GM23248 (cell line): ENCODE measurements around the gene MFAP4.

Source experiments
- EZH2 ChIP-seq: fragments of 200-600 bp; sonication (generic); IDR thresholded peaks from 2 replicates; pipeline ENCODE4 v1.6.1; 2018; ENCODE audit warnings: antibody characterized with exemption, mild to moderate bottlenecking; ENCODE audit not compliant: insufficient read depth, poor library complexity, severe bottlenecking
- EZH2phosphoT487 ChIP-seq: fragments of 200-600 bp; sonication (generic); IDR thresholded peaks from 2 replicates; pipeline ENCODE4 v1.6.1; 2018; ENCODE audit warnings: antibody characterized with exemption, moderate library complexity, mild to moderate bottlenecking, low read depth; ENCODE audit not compliant: insufficient read depth

DNA sequence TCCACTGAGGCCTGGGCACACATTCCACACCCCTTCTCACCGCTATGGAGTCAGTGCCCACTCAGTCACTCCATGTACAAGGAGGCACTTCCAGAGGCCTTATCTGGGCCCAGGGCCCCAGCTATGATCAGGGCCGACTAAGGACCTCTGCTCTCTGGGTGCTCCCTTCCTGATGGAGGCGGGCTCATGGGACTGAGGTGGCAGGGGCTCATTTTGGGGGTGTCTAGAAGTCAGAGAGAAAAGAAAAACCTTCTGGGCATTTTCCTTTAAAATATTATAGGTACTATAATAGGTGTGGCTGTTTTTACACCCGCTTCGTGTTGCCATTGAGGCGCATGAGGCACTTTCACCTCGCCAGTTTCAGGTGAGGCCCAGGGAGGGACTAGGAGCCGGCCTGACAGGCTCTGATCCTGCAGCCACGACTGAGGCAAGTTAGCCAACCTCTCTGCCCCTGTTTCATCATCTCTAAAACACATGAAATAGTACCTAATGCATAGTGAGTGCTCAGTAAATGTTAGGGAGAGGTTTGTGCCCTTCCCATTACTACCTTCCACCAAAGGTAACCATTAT, 38.8 kb downstream of the MFAP4 start:
- no peak for TF ChIP-seq EZH2
- TF ChIP-seq EZH2phosphoT487: no peak
